Ovary (tissue), 9 donors: ENCODE results near the gene EEF2. TPM values are rescaled to one million over a fixed set of nuclear protein-coding genes. Genes with fewer than 3 reads are reported as not detected.

ENCODE experiments used
- DNase-seq, 5 donors: peaks; one replicate each; pipeline ENCODE4 v3.0.0-alpha.2; 2019 to 2020
- H3K27ac ChIP-seq, 2 donors: fragments of 200-600 bp; one replicate each; pipeline versions ENCODE4 v1.5.1 to v1.8.0; 2019 to 2022
- H3K27me3 ChIP-seq: fragments of 200-600 bp; one replicate; pipeline ENCODE4 v1.8.0; 2022
- H3K36me3 ChIP-seq: fragments of 200-600 bp; sonication (generic); one replicate; pipeline ENCODE4 v1.5.1; 2019
- H3K4me1 ChIP-seq: one replicate; pipeline ENCODE4 v1.8.1; 2013; ENCODE audit warnings: mild to moderate bottlenecking, moderate library complexity; ENCODE audit not compliant: insufficient read depth
- H3K4me3 ChIP-seq: fragments of 200-600 bp; sonication (generic); one replicate; pipeline ENCODE4 v1.5.1; 2017
- H3K9me3 ChIP-seq, 2 donors: fragments of 200-600 bp in 1 of 2; sonication (generic) in 1 of 2; one replicate each; pipeline versions ENCODE4 v1.5.1 to v1.8.1; 2013 to 2019; ENCODE audit warnings: mild to moderate bottlenecking in 1 of 2, moderate library complexity in 1 of 2
- CTCF ChIP-seq, 3 donors: fragments of 450-650 bp in 2 of 3; fragments of 200-600 bp in 1 of 3; IDR thresholded peaks; one replicate each; pipeline versions ENCODE4 v1.5.1 to v1.8.0; 2016 to 2022; ENCODE audit warnings: antibody characterized with exemption in 3 of 3, mild to moderate bottlenecking in 1 of 3
- EP300 ChIP-seq: sonication (generic); formaldehyde crosslinking; IDR thresholded peaks from one replicate; pipeline ENCODE4 v1.6.1; 2017; ENCODE audit warnings: antibody characterized with exemption
- POLR2A ChIP-seq: fragments of 450-650 bp; IDR thresholded peaks from one replicate; pipeline ENCODE4 v1.6.1; 2017; ENCODE audit warnings: antibody characterized with exemption, mild to moderate bottlenecking, moderate library complexity
- WGBS, 3 donors: extraction: QIAGEN DNeasy Blood & Tissue Kit in 1 of 3; methylation state at CpG; one replicate each; pipeline versions ENCODE4 v1.1.5 to v1.1.7; 2013 to 2017; 5-methylcytosine and 5-hydroxymethylcytosine counted together
- intact Hi-C, 4 donors: fragments of 100-400 bp; cut with DNase I; formaldehyde crosslinking; loops; one replicate each; pipeline versions ENCODE4 v1.11.0 to v1.15.1; 2022 to 2023
- polyA plus RNA-seq, 2 donors: library from polyadenylated mRNA; stranded (reverse); fragments of 200-250 nt in 1 of 2; fragments of 350-450 nt in 1 of 2; fragmentation: Illumina TruSeq in 1 of 2; extraction: RNeasy Lipid Tissue Mini Kit (QIAGEN cat#74804) in 1 of 2; gene quantifications; one replicate each; pipeline ENCODE4 v1.2.3, GENCODE V29; 2013 to 2014
- total RNA-seq, 7 donors: library from RNA; depleted of rRNA in 2 of 7; stranded (reverse); fragments of >200 nt in 2 of 7; fragmentation: NEBNext Ultra II Directional in 3 of 7; extraction: Animal tissue kit (Norgen Biotek cat#: 25700) in 3 of 7; gene quantifications; one replicate each; pipeline versions ENCODE4 v1.1.0 to v1.2.4, GENCODE V29; 2016 to 2023
- donor health status: DM: no; HTN: no; CAD: no; lungs with moderate emphysema.
- donor health status: DM: no; HTN: no; CAD: no.
- donor health status: Bipolar disorder and iron deficiency.
- donor health status: DM: yes; HTN: yes; CAD: no.
- donor health status: DM: no; HTN: no; CAD: no.
- donor health status: DM: yes; HTN: yes; CAD: no.

EEF2 gene
- total and polyA plus RNA-seq, 9 donors = 1,491 to 4,634 (median 3,960) TPM

- TF ChIP-seq EP300 (no peak), POLR2A (no peak), CTCF (IDR thresholded peaks at IDR 0.05) (no peak)
- H3K4me3 ChIP-seq = no peak overlapping the region
- no peaks in the 10 kb centered on the region for H3K36me3 ChIP-seq
- intact Hi-C loops = no loop called here
- 85 to 91% (median 87%) methylated on average over 35 of the region's 35 CpGs for WGBS, 3 donors
- no peak overlapping the region for H3K27ac ChIP-seq
- DNase-seq = peak in 2 of 5 donors; percentile 24 to 27
- no peaks in the 10 kb centered on the region for H3K9me3 ChIP-seq
- H3K27me3 ChIP-seq = no peaks in the 10 kb centered on the region
- peaks cover 7% of the 10 kb centered on the region for H3K4me1 ChIP-seq
These were observed 21.6 kb downstream of the EEF2 start for GRCh38 chr19:3963458-3964255.

GRCh38 chr19:3961007-3961406, 24.3 kb downstream of the EEF2 start:
- intact Hi-C loops = no loop called here
- WGBS, 3 donors = 88 to 91% (median 90%) methylated on average over 24 of the region's 24 CpGs
- Histone ChIP-seq H3K9me3 (no peaks in the 10 kb centered on the region), H3K36me3 (no peaks in the 10 kb centered on the region), H3K4me3 (no peak overlapping the region), H3K27me3 (no peaks in the 10 kb centered on the region), H3K27ac (no peak overlapping the region), H3K4me1 (peaks cover 1% of the 10 kb centered on the region)
- no peak for TF ChIP-seq POLR2A
- no peak for TF ChIP-seq CTCF (IDR thresholded peaks at IDR 0.05)
- no peak for TF ChIP-seq EP300
- peak in 1 of 5 donors; percentile 37 for DNase-seq

- H3K4me3 ChIP-seq = no peak overlapping the region
- H3K36me3 ChIP-seq = no peaks in the 10 kb centered on the region
- TF ChIP-seq CTCF (IDR thresholded peaks at IDR 0.05) (no peak), POLR2A (no peak), EP300 (no peak)
- intact Hi-C loops = no loop called here
- no peak for DNase-seq
- WGBS, 3 donors = 90 to 98% (median 94%) methylated on average over 8 to 15 of the region's 15 CpGs
- H3K27me3 ChIP-seq = no peaks in the 10 kb centered on the region
- no peak overlapping the region for H3K27ac ChIP-seq
- no peaks in the 10 kb centered on the region for H3K4me1 ChIP-seq
- H3K9me3 ChIP-seq = no peaks in the 10 kb centered on the region
These were observed 25.5 kb downstream of the EEF2 start for GRCh38 chr19:3959766-3960131.

- no peak overlapping the region for H3K27ac ChIP-seq
- H3K36me3 ChIP-seq = no peaks in the 10 kb centered on the region
- TF ChIP-seq EP300 = no peak
- no peaks in the 10 kb centered on the region for H3K4me1 ChIP-seq
- peak in 2 of 5 donors; percentile 23 to 38 for DNase-seq
- H3K9me3 ChIP-seq = no peaks in the 10 kb centered on the region
- no peak overlapping the region for H3K4me3 ChIP-seq
- 92 to 95% (median 93%) methylated on average over 83 to 86 of the region's 86 CpGs for WGBS, 3 donors
- intact Hi-C loops = no loop called here
- no peaks in the 10 kb centered on the region for H3K27me3 ChIP-seq
These were observed 26.2 kb downstream of the EEF2 start for GRCh38 chr19:3958836-3959765.
